HG02885 (cell line): Measurements from ENCODE around the gene TBC1D14.

Source experiments
- ATAC-seq: cut with Tn5 transposase; IDR thresholded peaks from one replicate; pipeline ENCODE4 v1.9.1; 2021; ENCODE audit warnings: mild to moderate bottlenecking; ENCODE audit not compliant: unreplicated experiment, poor library complexity

TBC1D14 gene

GRCh38 chr4:6925357-6925836 lies 15.8 kb downstream of the TBC1D14 start:
- no peak for ATAC-seq

GRCh38 chr4:6926081-6926480 lies 16.5 kb downstream of the TBC1D14 start:
- ATAC-seq, result no peak

GRCh38 chr4:6926681-6927478 lies 17.3 kb downstream of the TBC1D14 start:
- no peak for ATAC-seq

GRCh38 chr4:6928081-6928480 lies 18.5 kb downstream of the TBC1D14 start:
- ATAC-seq, result no peak

- no peak for ATAC-seq
These were observed 19.7 kb downstream of the TBC1D14 start for GRCh38 chr4:6929339-6929811.

GRCh38 chr4:6929812-6930464 lies 20.3 kb downstream of the TBC1D14 start:
- no peak for ATAC-seq

GRCh38 chr4:6932475-6932874 lies 22.8 kb downstream of the TBC1D14 start:
- ATAC-seq, result no peak

GRCh38 chr4:6932918-6933317 lies 23.3 kb downstream of the TBC1D14 start:
- no peak for ATAC-seq

GRCh38 chr4:6933691-6934430 lies 24.2 kb downstream of the TBC1D14 start:
- no peak for ATAC-seq

- ATAC-seq, result no peak
These were observed 26.3 kb downstream of the TBC1D14 start for GRCh38 chr4:6935965-6936364.

GRCh38 chr4:6937201-6937600 lies 27.6 kb downstream of the TBC1D14 start:
- no peak for ATAC-seq

GRCh38 chr4:6937754-6938153 lies 28.1 kb downstream of the TBC1D14 start:
- no peak for ATAC-seq

- no peak for ATAC-seq
These were observed 28.6 kb downstream of the TBC1D14 start for GRCh38 chr4:6938237-6938636.

- no peak for ATAC-seq
These were observed 29.1 kb downstream of the TBC1D14 start for GRCh38 chr4:6938647-6939271.

GRCh38 chr4:6939761-6940743 lies 30.4 kb downstream of the TBC1D14 start:
- ATAC-seq, result peak; percentile 62

- no peak for ATAC-seq
These were observed 31.1 kb downstream of the TBC1D14 start for GRCh38 chr4:6940744-6941137.

GRCh38 chr4:6941796-6942195 lies 32.2 kb downstream of the TBC1D14 start:
- ATAC-seq, result no peak

- peak; percentile 71 for ATAC-seq
These were observed 32.7 kb downstream of the TBC1D14 start for GRCh38 chr4:6942238-6942800.
